Measurements from ENCODE around the gene PANK2. TPM values are rescaled to one million over a fixed set of nuclear protein-coding genes. Genes with fewer than 3 reads are reported as not detected.
"Not testable (repeated sequence)": the region's sequence is repeated elsewhere in the genome, so short reads cannot be mapped to it uniquely, and the experiment has no call there.

PANK2 gene
- total and polyA plus RNA-seq, 2 experiments from 2014 or later = 36.1 to 72.0 TPM

DNA sequence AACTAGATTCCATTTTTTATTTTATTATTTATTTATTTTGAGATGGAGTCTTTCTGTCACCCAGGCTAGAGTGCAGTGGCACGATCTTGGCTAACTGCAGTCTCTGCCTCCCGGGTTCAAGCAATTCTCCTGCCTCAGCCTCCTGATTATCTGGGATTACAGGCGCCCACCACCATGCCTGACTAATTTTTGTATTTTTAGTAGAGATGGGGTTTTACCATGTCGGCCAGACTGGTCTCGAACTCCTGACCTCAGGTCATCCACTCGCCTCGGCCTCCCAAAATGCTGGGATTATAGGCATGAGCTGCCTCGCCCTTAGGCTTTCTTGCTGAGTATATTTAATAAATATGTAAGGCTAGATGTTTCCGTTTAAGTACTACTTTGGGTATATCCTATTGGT is 9.0 kb downstream of the PANK2 start:
- H3K4me1 ChIP-seq (ENCODE audit: insufficient read depth) = peaks cover 33% of the 10 kb centered on the region
- not testable (repeated sequence) for H3K9me2 ChIP-seq (ENCODE audit: insufficient read depth); DNase-seq (ENCODE audit: low spot score); H3K27me3 Mint-ChIP-seq (ENCODE audit: insufficient read depth, low read depth, poor library complexity); H2AFZ ChIP-seq; H3K4me3 ChIP-seq; H3K4me3 Mint-ChIP-seq; H3K27ac ChIP-seq (ENCODE audit: low read depth); H3K27ac Mint-ChIP-seq; H3K36me3 ChIP-seq (ENCODE audit: insufficient read depth); H3K9me3 Mint-ChIP-seq; H3K27me3 ChIP-seq (ENCODE audit: insufficient read depth); ATAC-seq; H3K4me2 ChIP-seq
- peaks cover 100% of the 10 kb centered on the region for H3K79me2 ChIP-seq (replicated peaks; ENCODE audit: insufficient read depth)
- Mint-ChIP-seq H3K36me3 (ENCODE audit: low read depth) (peaks cover 42% of the 10 kb centered on the region), H3K4me1 (peaks cover 38% of the 10 kb centered on the region)
- 0 out of 2 replicates have a peak, but pooled peaks cover 12% of the 10 kb centered on the region for H3F3A ChIP-seq (replicated peaks; ENCODE audit: low read depth)
- peaks cover 98% of the 10 kb centered on the region for H4K20me1 ChIP-seq (replicated peaks; ENCODE audit: insufficient read depth)

DNA sequence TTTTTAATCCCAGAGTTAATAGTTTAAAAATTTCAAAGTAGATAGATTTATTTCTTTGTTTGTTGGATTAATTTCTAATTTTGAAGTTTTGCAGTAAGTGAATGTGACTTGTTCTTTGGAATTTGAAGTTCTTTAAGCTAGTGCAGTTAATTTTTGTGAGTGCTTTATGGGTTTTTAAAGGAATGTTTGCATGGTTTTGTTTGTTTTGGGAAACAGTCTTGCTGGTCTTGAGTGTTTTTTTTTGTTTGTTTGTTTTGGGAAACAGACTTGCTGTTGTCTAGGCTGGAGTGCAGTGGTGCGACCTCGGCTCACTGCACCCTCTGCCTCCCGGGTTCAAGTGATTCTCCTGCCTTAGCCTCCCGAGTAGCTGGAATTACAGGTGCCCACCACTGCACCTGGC is 9.5 kb downstream of the PANK2 start:
- H3K9me3 Mint-ChIP-seq = no peaks in the 10 kb centered on the region
- H3F3A ChIP-seq (replicated peaks; ENCODE audit: low read depth) = 0 out of 2 replicates have a peak, but pooled peaks cover 12% of the 10 kb centered on the region
- DNase-seq (ENCODE audit: low spot score) (no peak), ATAC-seq (no peak)
- H3K4me1 ChIP-seq (ENCODE audit: insufficient read depth) = peaks cover 32% of the 10 kb centered on the region
- H3K27me3 ChIP-seq (ENCODE audit: insufficient read depth) = no peaks in the 10 kb centered on the region
- peak overlapping the region; percentile 0; the same call in 1 of the 2 replicates for H3K27ac ChIP-seq (ENCODE audit: low read depth)
- H3K27ac Mint-ChIP-seq = no peak overlapping the region
- H3K4me2 ChIP-seq = no peak overlapping the region
- peaks cover 39% of the 10 kb centered on the region for H3K36me3 Mint-ChIP-seq (ENCODE audit: low read depth)
- 0 out of 2 replicates have a peak, but pooled peaks cover 7% of the 10 kb centered on the region for H3K36me3 ChIP-seq (ENCODE audit: insufficient read depth)
- no peak overlapping the region; the same call in 2 of the 3 replicates for H3K4me3 Mint-ChIP-seq
- peaks cover 97% of the 10 kb centered on the region for H4K20me1 ChIP-seq (replicated peaks; ENCODE audit: insufficient read depth)
- no peak overlapping the region for H3K4me3 ChIP-seq
- H3K27me3 Mint-ChIP-seq (ENCODE audit: insufficient read depth, low read depth, poor library complexity) = peaks cover 10% of the 10 kb centered on the region
- no peak overlapping the region for H2AFZ ChIP-seq
- H3K9me2 ChIP-seq (ENCODE audit: insufficient read depth) = no peaks in the 10 kb centered on the region
- H3K79me2 ChIP-seq (replicated peaks; ENCODE audit: insufficient read depth) = peaks cover 100% of the 10 kb centered on the region
- H3K4me1 Mint-ChIP-seq = peaks cover 34% of the 10 kb centered on the region
- TF ChIP-seq, protein P1, sequence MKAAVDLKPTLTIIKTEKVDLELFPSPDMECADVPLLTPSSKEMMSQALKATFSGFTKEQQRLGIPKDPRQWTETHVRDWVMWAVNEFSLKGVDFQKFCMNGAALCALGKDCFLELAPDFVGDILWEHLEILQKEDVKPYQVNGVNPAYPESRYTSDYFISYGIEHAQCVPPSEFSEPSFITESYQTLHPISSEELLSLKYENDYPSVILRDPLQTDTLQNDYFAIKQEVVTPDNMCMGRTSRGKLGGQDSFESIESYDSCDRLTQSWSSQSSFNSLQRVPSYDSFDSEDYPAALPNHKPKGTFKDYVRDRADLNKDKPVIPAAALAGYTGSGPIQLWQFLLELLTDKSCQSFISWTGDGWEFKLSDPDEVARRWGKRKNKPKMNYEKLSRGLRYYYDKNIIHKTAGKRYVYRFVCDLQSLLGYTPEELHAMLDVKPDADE (IDR thresholded peaks at IDR 0.05) = no peak
- TF ChIP-seq EZH2 (IDR thresholded peaks at IDR 0.05; ENCODE audit: low read depth, unreplicated experiment) (no peak), CREB1 (CRISPR knock-in tag; IDR thresholded peaks at IDR 0.05; ENCODE audit: low read depth) (no peak), ZNF331 (CRISPR knock-in tag; IDR thresholded peaks at IDR 0.05; ENCODE audit: low read depth) (no peak), JUNB (IDR thresholded peaks at IDR 0.05; ENCODE audit: unreplicated experiment) (no peak), EZH2phosphoT487 (IDR thresholded peaks at IDR 0.05; ENCODE audit: unreplicated experiment) (no peak), STAT1 (IDR thresholded peaks at IDR 0.05; ENCODE audit: unreplicated experiment) (no peak), ZNF114 (CRISPR knock-in tag; IDR thresholded peaks at IDR 0.05) (no peak), NANOG (IDR thresholded peaks at IDR 0.05; ENCODE audit: borderline replicate concordance) (no peak)
- TF ChIP-seq, protein P2, sequence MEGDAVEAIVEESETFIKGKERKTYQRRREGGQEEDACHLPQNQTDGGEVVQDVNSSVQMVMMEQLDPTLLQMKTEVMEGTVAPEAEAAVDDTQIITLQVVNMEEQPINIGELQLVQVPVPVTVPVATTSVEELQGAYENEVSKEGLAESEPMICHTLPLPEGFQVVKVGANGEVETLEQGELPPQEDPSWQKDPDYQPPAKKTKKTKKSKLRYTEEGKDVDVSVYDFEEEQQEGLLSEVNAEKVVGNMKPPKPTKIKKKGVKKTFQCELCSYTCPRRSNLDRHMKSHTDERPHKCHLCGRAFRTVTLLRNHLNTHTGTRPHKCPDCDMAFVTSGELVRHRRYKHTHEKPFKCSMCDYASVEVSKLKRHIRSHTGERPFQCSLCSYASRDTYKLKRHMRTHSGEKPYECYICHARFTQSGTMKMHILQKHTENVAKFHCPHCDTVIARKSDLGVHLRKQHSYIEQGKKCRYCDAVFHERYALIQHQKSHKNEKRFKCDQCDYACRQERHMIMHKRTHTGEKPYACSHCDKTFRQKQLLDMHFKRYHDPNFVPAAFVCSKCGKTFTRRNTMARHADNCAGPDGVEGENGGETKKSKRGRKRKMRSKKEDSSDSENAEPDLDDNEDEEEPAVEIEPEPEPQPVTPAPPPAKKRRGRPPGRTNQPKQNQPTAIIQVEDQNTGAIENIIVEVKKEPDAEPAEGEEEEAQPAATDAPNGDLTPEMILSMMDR (conservative IDR thresholded peaks at IDR 0.05; ENCODE audit: low read depth in 2 of 2) = no peak
- TF ChIP-seq, protein P3, sequence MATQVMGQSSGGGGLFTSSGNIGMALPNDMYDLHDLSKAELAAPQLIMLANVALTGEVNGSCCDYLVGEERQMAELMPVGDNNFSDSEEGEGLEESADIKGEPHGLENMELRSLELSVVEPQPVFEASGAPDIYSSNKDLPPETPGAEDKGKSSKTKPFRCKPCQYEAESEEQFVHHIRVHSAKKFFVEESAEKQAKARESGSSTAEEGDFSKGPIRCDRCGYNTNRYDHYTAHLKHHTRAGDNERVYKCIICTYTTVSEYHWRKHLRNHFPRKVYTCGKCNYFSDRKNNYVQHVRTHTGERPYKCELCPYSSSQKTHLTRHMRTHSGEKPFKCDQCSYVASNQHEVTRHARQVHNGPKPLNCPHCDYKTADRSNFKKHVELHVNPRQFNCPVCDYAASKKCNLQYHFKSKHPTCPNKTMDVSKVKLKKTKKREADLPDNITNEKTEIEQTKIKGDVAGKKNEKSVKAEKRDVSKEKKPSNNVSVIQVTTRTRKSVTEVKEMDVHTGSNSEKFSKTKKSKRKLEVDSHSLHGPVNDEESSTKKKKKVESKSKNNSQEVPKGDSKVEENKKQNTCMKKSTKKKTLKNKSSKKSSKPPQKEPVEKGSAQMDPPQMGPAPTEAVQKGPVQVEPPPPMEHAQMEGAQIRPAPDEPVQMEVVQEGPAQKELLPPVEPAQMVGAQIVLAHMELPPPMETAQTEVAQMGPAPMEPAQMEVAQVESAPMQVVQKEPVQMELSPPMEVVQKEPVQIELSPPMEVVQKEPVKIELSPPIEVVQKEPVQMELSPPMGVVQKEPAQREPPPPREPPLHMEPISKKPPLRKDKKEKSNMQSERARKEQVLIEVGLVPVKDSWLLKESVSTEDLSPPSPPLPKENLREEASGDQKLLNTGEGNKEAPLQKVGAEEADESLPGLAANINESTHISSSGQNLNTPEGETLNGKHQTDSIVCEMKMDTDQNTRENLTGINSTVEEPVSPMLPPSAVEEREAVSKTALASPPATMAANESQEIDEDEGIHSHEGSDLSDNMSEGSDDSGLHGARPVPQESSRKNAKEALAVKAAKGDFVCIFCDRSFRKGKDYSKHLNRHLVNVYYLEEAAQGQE (IDR thresholded peaks at IDR 0.05; ENCODE audit: unreplicated experiment) = no peak

All from GM23338 (cell line).